H1 (cell line): ENCODE results near the gene CDPF1. TPM values are rescaled to one million over a fixed set of nuclear protein-coding genes. Genes with fewer than 3 reads are reported as not detected.

Experiments
- ATF2 ChIP-seq: IDR thresholded peaks from 2 replicates; pipeline ENCODE4 v1.6.1; 2012; ENCODE audit warnings: low read length, inconsistent platforms
- BACH1 ChIP-seq: IDR thresholded peaks from 2 replicates; pipeline ENCODE4 v1.6.1; 2012; ENCODE audit warnings: low read length, improper control_type of control experiment
- CBX5 ChIP-seq: fragments of 300-800, 300-1000 bp; sonication (generic); IDR thresholded peaks from 2 replicates; pipeline ENCODE4 v1.7.1; 2016; ENCODE audit warnings: antibody characterized with exemption, low read length, low read depth
- CHD1 ChIP-seq: IDR thresholded peaks from 2 replicates; pipeline ENCODE4 v1.6.1; 2012; ENCODE audit warnings: low read depth, low read length, improper control_type of control experiment
- EP300 ChIP-seq, 2 experiments: IDR thresholded peaks; 1 replicate in 1 of 2; 2 replicates in 1 of 2; pipeline ENCODE4 v1.6.1; 2011 to 2012; ENCODE audit warnings: low read depth in 2 of 2, low read length in 2 of 2, mild to moderate bottlenecking in 2 of 2, borderline replicate concordance in 1 of 2, inconsistent platforms in 1 of 2, moderate library complexity in 1 of 2
- FOSL1 ChIP-seq: IDR thresholded peaks from 2 replicates; pipeline ENCODE4 v1.6.1; 2011; ENCODE audit warnings: mild to moderate bottlenecking, low read depth, low read length, moderate library complexity; ENCODE audit not compliant: insufficient read depth
- SP1 ChIP-seq: IDR thresholded peaks from 2 replicates; pipeline ENCODE4 v1.6.1; 2011; ENCODE audit warnings: low read depth, low read length
- SP4 ChIP-seq: IDR thresholded peaks from 2 replicates; pipeline ENCODE4 v1.6.1; 2012; ENCODE audit warnings: low read length, inconsistent platforms
- polyA plus RNA-seq, 7 experiments: library from polyadenylated mRNA; depleted of rRNA in 3 of 7; stranded (reverse) in 5 of 7; unstranded in 2 of 7; fragments of >200 nt in 5 of 7; fragments of 200-250 nt in 2 of 7; gene quantifications; 1 replicate in 5 of 7; 2 replicates in 1 of 7; 4 replicates in 1 of 7; pipeline versions ENCODE4 v1.2.1 to v1.2.3, GENCODE V29; 2011 to 2013; ENCODE audit warnings: missing spikeins in 2 of 7, mixed read lengths in 2 of 7
- total RNA-seq: library from RNA; stranded (reverse); fragmentation: NEBNext Ultra II Directional; extraction: Animal tissue kit (Norgen Biotek cat#: 25700); gene quantifications from 2 replicates; pipeline ENCODE4 v1.2.1, GENCODE V29; 2021

The CDPF1 gene
- total and polyA plus RNA-seq, 2 of the 8 experiments (the other 6 are each of a cell fraction or from before 2014, with no cell fraction given) = 9.7 to 13.7 TPM

- TF ChIP-seq ATF2 (no peak), SP4 (no peak), CHD1 (no peak), FOSL1 (no peak), CBX5 (no peak), EP300 (IDR thresholded peaks at IDR 0.05; ENCODE audit: borderline replicate concordance in 1 of 2, low read depth in 2 of 2, low read length in 2 of 2) (no peak), BACH1 (no peak), SP1 (no peak)
These were observed 16.9 kb downstream of the CDPF1 start (continued) for GRCh38 chr22:46233231-46233630.
